CD1c-positive myeloid dendritic cell (primary cell): Measurements from ENCODE around the gene MMP12.
"Not testable (repeated sequence)": the region's sequence is repeated elsewhere in the genome, so short reads cannot be mapped to it uniquely, and the experiment has no call there.

Experiments
- DNase-seq: peaks from one replicate; pipeline ENCODE4 v3.0.0-alpha.2; 2016; ENCODE audit errors: extremely low spot score

The MMP12 gene

DNA sequence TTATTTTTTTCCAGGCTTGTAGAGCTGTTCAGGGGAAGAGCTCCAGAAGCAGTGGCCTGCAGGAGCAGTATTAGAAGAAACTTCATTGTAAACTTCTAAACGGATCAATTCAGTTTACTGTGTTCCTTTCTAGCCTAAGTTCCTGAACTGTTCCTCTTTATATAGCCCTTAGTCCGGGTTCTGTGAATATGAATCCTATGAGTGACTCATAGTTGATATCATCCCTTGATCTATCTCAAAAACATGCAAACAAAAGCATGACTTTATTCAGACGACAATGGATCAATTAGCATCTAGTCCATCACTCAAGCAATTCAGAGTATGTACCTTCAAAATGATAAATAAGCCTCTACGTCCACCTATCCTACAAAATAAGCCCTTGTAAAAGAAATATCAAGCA is at the start of gene MMP12:
MMP12 (minus strand) TSS at position 131 of the 400 bp plus-strand sequence; CDS start at position 86, 45 bp downstream.
- peak; percentile 20 for DNase-seq

GRCh38 chr11:102921587-102922220 is 46.9 kb upstream of the MMP12 start:
- no peak for DNase-seq

GRCh38 chr11:102920118-102920684 is 45.4 kb upstream of the MMP12 start:
- peak; percentile 93 for DNase-seq

- DNase-seq, result no peak
These were observed 40.2 kb upstream of the MMP12 start for GRCh38 chr11:102915044-102915375.

DNA sequence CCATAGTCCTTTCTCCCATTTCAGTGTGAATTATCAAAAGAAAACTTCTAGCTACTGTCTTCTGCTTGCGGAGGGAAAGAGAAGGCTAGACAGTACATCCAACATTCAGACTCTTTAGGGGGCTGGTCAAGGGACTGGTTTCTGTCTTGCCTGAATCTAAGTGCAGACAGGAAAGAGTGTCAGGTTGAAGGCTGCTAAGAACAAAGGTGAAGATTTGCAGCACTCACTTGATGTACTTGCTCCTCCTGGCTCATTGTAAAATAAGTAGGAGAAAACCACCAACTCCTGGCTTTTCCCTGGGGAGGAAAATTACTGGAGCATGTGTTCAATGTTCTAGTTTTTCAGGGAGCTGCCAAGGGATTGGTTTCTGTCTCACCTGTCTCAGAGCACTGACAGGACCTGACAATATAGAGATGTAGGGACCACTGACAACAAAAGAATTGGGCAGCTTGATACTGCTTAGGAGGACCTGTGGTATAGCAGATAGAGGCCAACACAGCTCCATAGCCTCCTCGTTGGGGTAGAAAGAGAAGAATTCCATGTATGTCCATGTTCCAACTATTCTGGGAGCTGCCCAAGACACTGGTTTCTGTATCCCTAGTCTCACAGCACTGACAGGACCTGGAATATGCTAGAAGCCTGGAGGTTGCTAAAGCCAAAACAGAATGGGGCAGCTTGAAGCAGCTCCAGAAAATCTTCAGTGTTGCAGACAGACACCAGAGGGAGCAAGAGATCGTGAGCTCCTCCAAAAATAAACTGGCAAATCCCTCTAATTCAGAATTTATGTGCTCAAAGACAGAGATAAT is 39.7 kb upstream of the MMP12 start:
- DNase-seq, result peak; percentile 67

GRCh38 chr11:102912482-102912830 is 37.7 kb upstream of the MMP12 start:
- DNase-seq, result no peak

GRCh38 chr11:102911758-102912481 is 37.1 kb upstream of the MMP12 start:
- no peak for DNase-seq

DNA sequence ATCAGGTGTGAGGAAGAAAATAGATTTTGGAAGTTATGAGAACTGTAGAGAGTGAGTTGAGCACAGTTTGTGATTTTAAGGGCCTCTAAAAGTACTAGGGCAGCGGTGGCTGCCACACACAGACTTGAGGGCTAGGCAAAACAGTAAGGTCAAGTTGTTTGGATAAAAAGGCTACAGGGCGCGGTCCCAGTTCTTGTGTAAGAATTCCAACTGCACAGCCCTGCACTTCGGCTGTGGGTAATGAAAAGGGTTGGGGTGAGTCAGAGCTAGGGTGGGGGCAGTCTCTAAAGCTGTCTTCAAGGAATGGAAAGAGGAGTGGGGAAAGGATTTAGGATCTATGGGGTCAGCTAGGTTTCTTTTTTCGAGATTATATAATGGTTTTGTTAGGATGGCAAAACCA is 31.1 kb upstream of the MMP12 start:
- not testable (repeated sequence) for DNase-seq

DNA sequence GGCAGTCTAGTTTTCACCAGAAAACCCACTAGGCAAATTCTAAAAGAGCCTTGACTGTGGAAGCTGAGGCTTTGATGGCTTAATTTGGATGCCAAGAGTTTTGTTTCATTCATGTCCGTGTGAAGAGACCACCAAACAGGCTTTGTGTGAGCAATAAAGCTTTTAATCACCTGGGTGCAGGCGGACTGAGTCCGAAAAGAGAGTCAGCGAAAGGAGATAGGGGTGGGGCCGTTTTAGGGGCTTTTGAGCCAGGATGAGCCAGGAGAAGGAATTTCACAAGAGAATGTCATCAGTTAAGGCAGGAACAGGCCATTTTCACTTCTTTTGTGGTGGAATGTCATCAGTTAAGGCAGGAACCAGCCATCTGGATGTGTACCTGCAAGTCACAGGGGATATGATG is 29.1 kb upstream of the MMP12 start:
- DNase-seq, result not testable (repeated sequence)

DNA sequence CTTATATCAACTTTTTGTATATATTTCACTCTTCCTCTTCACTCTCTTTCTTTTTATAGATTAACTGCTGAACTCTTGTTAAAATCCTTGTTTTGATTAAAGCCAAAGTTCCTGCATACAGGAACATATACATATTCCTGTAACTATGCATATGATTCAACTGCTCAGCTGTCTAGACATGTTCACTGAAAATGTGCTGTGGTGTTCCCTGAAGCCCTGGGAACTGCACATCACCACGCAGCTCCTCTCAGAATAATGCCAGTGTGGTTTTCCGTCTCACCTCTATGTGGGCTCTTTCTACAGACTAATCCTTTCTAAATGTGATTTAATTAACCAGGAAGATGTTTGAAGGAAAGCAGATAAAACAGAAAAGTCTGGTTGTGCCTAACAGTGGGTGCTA is 25.6 kb upstream of the MMP12 start:
- no peak for DNase-seq

DNA sequence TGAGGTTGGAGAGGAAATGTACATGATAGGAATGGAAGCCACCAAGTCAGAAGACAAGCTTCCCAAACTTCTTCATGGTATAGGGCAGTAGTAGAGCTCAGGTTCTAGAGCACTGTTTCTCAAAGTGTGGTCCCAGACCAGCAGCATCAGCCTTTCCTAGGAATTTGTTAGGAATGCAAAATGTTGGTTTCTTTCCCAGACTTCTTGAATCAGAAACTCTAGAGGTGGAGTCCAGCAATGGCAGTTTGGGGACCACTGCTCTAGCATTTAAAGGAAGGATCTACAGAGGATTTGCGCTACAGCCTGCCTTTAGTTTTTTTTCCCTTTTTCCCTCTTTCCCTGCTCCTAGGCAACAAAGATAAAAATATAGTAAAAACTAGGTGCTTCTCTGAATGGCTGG is 17.0 kb upstream of the MMP12 start:
- no peak for DNase-seq

GRCh38 chr11:102886999-102887398 is 12.2 kb upstream of the MMP12 start:
- no peak for DNase-seq

DNA sequence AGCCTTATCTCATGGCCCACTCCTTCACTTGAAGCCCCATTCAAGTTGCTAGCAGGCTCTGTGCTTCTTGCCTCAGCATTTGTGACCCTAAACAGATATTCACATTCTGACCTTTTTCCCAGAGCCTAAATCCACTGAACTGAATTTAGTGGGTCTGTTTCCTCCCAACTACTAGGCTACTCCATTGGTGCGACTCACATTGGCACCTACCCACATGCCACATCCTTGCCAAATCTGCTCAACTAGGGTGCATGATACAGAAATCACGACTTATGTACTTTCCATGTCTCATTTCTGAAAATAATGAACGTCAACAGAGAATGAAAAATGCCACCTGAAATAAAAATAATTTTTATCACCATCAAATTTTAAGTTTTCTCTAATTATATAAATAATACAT is 8.4 kb upstream of the MMP12 start:
- no peak for DNase-seq

- DNase-seq, result peak; percentile 92
These were observed 7.7 kb upstream of the MMP12 start for GRCh38 chr11:102882389-102883024.

DNA sequence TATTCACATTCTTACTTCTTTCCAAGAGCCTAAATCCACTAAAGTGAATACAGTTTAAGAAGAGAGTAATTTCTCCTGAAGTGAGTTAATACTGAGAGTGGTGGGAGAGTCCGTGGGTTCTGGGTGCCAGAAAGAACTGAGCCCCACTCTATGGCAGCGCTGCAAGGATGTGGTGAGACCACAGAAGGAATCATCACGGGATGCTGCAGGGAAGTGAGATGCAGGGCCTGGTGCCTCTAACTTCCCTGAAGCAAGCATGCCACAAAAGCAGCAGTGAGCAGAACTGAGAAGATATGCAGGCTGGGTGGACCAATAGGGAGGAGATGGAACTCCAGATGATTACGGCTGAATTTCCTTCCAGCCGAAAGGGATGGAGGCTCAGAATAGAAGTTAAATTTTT is 5.0 kb upstream of the MMP12 start:
- DNase-seq, result peak; percentile 90

DNA sequence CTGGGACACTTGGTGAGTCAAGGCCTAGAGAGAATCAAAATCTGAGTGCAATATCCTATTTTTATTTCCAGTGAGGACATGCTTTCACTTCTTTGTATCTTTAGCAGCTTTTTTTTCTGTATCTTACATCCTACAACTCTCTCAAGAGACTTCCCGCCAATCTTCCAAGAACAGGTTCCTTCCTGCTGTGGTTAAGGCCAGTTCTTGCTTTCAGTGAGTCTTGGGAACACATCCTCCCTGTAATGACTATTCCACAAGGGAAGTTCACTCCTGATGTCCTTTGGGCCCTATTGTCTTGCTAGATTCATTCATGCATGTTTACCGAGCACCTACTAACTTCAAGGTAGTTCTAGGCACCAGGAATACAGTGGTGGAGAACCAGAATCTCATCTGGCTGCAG is 3.8 kb upstream of the MMP12 start:
- peak; percentile 48 for DNase-seq

DNA sequence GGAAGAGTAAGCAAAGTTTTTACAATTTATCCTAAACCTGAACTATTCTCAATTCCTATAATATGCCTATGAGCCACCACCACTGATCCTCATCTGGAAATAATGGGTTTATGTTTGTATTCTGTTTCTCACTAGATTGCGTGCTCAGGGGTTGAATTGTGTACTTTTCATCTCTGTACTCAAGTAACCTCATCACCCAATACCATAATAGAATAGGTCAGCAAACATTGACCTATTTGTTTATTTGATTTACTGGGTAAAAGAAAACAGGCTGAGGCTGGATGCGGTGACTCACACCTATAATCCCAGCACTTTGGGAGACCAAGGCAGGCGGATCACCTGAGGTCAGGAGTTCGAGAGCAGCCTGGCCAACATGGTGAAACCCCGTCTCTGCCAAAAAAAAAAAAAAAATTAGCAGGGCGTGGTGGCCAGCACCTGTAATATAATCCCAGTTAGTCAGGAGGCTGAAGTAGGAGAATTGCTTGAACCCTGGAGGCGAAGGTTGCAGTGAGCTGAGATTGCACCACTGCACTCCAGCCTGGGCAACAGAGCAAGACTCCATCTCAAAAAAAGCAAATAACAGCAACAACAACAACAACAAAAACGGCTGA is 5.3 kb downstream of the MMP12 start:
- DNase-seq, result not testable (repeated sequence)

GRCh38 chr11:102868339-102868738 is 6.4 kb downstream of the MMP12 start:
- DNase-seq, result no peak

DNA sequence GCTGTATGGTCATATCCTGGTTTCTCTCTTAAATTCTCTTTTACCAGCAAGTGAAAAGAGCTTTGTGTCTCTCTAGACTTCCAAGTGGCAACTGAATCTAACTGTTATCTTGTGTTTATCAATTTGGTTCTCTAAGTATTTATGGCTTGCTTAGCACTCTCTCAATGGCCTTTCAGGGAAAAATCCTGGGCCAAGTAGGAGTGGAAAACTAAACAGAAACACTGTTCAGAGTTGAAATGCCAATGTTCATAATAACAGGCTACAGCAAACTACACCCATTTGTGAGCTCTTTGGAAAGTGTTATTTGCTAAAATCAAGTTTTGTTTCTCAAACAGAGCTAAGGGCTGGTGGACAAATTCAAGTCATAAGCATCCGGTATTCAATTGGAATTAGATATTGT is 10.1 kb downstream of the MMP12 start:
- no peak for DNase-seq

- no peak for DNase-seq
These were observed 20.8 kb downstream of the MMP12 start for GRCh38 chr11:102853956-102854355.

DNA sequence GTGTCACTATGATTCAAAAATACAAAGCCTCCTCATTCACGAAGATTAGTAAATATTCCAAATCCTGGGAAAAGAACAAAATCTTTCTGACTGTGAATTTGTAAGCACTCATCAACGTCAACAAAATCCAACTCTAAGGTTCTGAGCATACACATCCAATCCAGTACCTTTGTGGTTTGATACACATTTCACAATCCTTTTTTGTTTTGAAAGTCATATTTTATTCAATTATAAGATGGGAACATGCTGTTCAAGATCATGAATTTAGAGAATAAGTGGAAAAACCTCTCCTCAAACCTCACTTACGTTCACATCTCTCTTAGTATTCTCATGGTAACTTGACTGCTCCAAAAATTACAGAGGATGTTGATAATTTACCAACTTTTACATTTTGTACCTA is 21.7 kb downstream of the MMP12 start:
- no peak for DNase-seq
